ENCODE results near the gene CYBA.
A peak's percentile ranks its signal among the peaks of the same experiment; 100 is the strongest.

The CYBA gene

DNA sequence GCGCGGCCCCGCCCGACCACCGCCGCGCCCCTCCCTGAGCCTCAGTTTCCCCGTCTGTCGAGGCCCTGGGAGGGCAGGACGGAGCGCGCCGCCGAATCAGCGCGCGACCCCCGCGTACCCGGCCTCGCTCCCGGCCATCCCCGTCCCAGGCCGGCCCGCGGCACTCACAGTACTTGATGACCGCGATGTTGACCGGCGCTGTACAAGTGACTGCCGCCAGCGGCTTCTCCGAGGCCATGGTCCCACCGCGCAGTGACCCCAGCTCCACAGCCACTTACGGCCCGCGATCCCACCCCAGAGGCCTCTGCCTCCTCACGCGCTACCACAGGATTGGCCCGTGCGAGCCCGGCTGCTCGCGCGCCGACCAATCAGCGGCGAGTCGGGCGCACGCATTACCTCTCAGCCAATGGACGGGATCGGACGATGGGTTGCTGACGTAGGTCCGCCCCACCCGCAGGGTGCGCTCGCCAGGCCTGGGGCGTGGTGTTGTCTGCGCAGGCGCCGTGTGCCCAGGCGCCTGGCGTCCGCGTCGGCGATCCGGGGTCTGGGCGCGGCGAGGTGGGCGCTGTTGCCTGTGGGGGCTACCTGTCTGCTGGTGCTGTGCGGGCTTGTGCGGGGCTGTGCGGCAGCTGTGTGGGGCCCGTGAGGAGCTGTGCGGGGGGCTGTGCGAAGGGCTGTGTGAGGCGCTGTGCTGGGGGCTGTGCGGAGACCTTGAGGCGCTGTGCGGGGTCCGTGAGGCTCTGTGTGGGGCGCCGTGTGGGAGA is 12.2 kb upstream of the CYBA start, which contains the start of gene MVD:
Gene MVD, minus strand, starts transcription at position 249 of the 764 bp plus-strand sequence. Its CDS starts 11 bp downstream, at position 238.
- DNase-seq (ENCODE audit: low read depth in 2 of 3, low spot score in 1 of 3): peak; percentile 85 to 94 (median 92)

- DNase-seq (ENCODE audit: low read depth in 2 of 3, low spot score in 1 of 3): no peak
Measured at GRCh38 chr16:88662222-88662842, 11.5 kb upstream of the CYBA start.

- no peak for DNase-seq (ENCODE audit: low read depth in 2 of 3, low spot score in 1 of 3)
Measured at GRCh38 chr16:88661468-88661867, 10.6 kb upstream of the CYBA start.

DNA sequence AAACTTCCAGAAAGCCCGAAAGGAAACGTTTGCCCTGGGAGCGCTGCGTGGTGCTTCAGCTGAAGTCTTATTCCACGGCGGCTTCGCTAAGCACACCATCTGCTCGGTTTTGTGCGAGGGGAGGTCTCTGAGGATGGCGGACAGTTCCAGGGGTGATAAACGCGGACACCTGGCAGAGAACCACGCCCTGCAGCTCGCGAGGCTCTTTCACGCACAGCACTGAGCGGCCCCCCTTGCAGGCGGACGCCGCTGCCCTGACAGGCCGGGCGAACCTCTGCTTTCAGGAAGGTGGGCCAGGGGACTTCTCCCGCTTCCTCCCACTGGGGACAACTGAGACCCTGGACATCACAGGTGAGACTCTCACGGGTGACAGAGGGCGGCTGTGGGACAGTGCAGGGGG is 8.3 kb upstream of the CYBA start:
- no peak for DNase-seq (ENCODE audit: low read depth in 2 of 3, low spot score in 1 of 3)

DNA sequence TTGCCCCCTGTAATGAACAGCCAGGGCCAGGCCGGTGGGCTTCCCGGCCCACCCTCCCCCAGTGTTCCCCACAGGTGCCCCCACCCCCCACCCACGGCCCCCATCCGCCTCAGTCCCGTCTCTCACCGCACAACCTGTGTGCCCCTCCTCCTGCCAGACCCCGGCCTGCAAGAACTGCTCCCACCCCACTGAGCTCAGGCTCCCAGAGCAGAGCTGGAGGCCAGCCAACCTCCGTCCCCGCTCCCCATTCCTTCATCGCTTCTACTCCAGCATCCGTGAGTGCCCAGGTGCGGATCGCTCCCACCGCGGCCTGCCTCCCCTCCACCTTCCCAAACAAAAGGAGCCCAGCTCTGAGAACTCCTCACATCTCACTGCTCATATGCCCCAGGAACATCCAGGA is 7.9 kb upstream of the CYBA start:
- DNase-seq (ENCODE audit: low read depth in 2 of 3, low spot score in 1 of 3): no peak

DNA sequence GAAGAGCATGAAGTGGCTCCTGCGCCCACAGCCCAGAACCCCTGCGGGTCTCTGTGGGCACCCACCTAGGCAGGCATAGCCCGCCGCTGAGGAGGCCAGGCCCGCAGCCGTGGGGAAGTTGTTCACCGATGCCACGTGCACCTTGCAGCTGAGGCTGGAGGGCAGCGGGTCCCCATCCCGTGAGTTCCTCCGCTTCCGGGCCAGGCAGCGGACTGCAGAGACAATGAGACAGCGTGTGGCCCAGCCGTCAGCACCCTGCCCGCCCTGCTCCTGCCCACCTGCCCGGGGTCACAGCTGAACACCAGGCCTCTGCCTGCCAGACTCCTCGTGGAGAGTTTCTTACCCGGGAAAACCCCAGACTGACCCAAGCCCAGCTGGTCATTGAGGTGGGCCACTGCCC is 6.5 kb upstream of the CYBA start:
- DNase-seq (ENCODE audit: low read depth in 2 of 3, low spot score in 1 of 3): no peak

DNA sequence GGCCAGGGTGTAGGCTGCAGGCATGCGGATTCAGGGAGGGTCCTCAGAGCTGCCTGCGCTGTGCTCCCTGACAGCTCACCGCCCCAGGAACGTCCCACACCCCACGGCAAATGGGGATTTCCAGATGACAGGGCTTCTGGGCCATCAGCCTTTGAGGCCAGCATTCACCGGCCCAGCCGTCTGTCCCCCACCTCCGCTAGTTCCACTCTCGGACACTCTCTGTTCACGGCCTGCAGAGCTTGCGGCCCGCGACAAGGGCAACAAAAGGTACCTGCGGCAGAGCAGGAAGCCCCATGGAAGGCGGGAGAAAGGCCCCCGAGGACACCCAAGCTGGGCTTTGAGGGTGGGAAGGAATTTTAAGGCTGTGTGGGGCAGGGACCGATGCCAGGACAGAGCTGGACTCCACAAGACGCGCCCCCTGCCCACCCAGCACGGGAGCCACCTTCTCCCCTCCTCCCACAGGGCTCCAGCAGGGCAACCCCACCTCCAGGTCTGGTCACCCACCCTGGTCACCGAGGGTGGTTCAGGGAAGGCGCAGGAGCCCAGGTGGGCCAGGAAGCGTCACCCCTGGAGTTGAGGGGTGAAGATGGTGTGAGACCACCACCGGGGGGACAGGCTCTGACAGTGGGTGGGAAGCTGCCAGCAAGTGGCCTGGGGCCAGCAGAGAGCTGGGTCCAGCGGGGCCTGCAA is 5.6 kb upstream of the CYBA start:
- DNase-seq (ENCODE audit: low read depth in 2 of 3, low spot score in 1 of 3): no peak

DNA sequence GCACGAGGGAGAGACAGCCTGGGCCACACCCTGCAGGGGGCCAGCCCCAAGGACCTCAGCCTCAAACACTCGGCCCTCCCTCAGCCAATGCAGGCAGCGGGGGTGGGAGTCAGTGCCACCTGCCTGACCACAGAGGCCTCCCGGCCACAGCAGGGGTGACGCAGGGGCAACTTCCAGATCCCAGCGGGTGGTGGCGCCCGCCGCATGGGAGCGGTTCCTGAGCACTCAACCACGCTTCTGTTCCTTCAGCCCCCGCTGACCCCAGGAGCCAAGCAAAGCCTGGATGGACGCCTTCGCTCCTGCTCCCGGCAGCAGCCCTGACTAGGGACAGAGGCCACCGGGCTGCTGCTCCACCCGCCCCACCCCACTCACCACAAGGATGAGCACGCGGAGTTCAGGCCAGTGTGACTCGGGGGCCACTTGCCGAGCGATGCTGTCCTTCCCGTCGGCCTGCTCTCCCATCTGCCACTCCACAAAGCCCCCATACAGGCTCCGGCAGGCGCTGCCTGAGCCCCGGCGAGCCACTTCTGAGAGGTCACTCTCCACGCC is 5.0 kb upstream of the CYBA start:
- no peak for DNase-seq (ENCODE audit: low read depth in 2 of 3, low spot score in 1 of 3)

GRCh38 chr16:88655053-88655732 is 4.3 kb upstream of the CYBA start:
- DNase-seq (ENCODE audit: low read depth in 2 of 3, low spot score in 1 of 3): no peak

DNA sequence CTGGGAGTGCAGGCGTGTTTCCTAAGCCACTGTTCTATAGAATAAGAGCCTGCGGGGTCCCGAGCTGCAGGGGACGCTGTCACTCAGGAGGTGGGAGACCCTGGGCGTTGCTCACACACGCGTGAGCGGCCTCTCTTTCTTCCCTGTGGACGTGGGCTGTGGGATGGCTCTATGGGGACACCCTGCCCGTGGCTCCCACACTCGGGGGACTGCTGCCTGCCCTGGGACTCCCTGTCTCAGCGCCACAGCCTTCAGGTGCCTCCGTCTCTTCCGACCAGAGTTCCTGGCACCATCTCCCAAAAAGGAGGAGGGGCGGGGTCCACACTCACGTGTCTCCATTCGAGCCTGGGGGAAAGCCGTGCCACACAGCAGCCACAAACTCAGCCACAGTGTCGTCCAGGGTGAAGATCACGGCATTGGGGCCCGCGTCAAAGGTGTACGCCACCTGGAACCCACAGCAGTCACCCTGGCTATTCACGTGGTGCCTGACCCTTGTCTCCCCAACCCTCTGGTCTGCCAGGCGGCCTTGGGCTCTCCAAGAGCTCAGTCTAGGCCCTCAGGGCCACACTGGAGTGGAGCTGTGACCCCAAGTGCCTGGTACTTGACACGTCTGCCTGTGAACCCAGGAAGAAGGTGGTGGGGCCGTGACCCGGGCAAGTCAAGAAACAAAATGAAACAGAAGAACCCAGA is 3.7 kb upstream of the CYBA start:
- no peak for DNase-seq (ENCODE audit: low read depth in 2 of 3, low spot score in 1 of 3)

- no peak for DNase-seq (ENCODE audit: low read depth in 2 of 3, low spot score in 1 of 3)
Measured at GRCh38 chr16:88653596-88654362, 2.9 kb upstream of the CYBA start.

DNA sequence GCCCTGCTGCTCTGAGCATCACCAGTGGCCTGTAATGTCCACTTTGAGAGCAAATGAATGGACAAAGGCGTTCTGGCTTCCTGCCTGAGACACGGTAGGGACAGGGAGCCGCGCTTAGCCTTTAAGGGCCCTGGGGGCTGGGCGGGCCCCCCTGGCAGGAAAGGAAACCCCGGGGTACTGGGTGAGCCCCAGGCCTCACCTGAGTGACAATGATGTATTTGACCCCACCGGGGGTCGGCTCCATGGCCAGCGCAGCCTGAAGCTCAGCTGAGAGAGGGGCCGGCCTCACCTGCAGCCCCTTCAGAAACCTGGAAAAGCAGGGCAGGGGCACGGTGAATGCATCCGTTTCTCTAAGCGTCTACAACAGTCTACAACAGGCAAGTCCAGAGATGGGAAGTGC is 2.2 kb upstream of the CYBA start:
- no peak for DNase-seq (ENCODE audit: low read depth in 2 of 3, low spot score in 1 of 3)

- DNase-seq (ENCODE audit: low read depth in 2 of 3, low spot score in 1 of 3): no peak
Measured at GRCh38 chr16:88652762-88653063, 1.9 kb upstream of the CYBA start.

GRCh38 chr16:88651989-88652761 is 1.3 kb upstream of the CYBA start:
- no peak for DNase-seq (ENCODE audit: low read depth in 2 of 3, low spot score in 1 of 3)

- peak; percentile 68 to 81 (median 72) for DNase-seq (ENCODE audit: low read depth in 2 of 3, low spot score in 1 of 3)
Measured at GRCh38 chr16:88651276-88651988, 579 bp upstream of the CYBA start.

- DNase-seq (ENCODE audit: low read depth in 2 of 3, low spot score in 1 of 3): no peak
Measured at GRCh38 chr16:88649924-88650748, 717 bp downstream of the CYBA start.

- no peak for DNase-seq (ENCODE audit: low read depth in 2 of 3, low spot score in 1 of 3)
Measured at GRCh38 chr16:88649195-88649923, 1.5 kb downstream of the CYBA start.
